ENCODE data around the gene PDE8B. TPM values are rescaled to one million over a fixed set of nuclear protein-coding genes. Genes with fewer than 3 reads are reported as not detected.

The PDE8B gene
- total RNA-seq, 1 donor from 2014 or later = 0.18 TPM

- Histone ChIP-seq H3K4me2 (ENCODE audit: low read length) (no peak overlapping the region), H3K79me2 (ENCODE audit: insufficient read depth, low read length) (no peaks in the 10 kb centered on the region), H3K36me3 (ENCODE audit: insufficient read depth, low read length) (no peaks in the 10 kb centered on the region), H2AFZ (ENCODE audit: low read depth, low read length) (no peak overlapping the region), H4K20me1 (ENCODE audit: insufficient read depth, low read length) (no peaks in the 10 kb centered on the region), H3K27me3 (ENCODE audit: insufficient read depth, low read length) (no peaks in the 10 kb centered on the region), H3K9me3 (ENCODE audit: insufficient read depth, low read depth, low read length) (no peaks in the 10 kb centered on the region), H3K4me3 (ENCODE audit: insufficient read depth, low read depth, low read length) (no peak overlapping the region), H3K27ac (ENCODE audit: low read depth, low read length) (no peak overlapping the region), H3K4me1 (ENCODE audit: insufficient read depth, low read length) (peaks cover 7% of the 10 kb centered on the region), H3K9ac (ENCODE audit: low read length) (no peak overlapping the region)
- H3K4me3 Mint-ChIP-seq (ENCODE audit: unreplicated experiment) = no peak overlapping the region
- no peak for DNase-seq (ENCODE audit: low read depth)
- no peak for FAIRE-seq
- H3K4me1 Mint-ChIP-seq (ENCODE audit: low read depth, unreplicated experiment) = no peaks in the 10 kb centered on the region
- H3K27me3 Mint-ChIP-seq (ENCODE audit: low read depth, unreplicated experiment) = peaks cover 20% of the 10 kb centered on the region
- no peaks in the 10 kb centered on the region for H3K9me3 Mint-ChIP-seq (ENCODE audit: unreplicated experiment)
- TF ChIP-seq CTCF (IDR thresholded peaks at IDR 0.05; ENCODE audit: insufficient read depth, low read depth, low read length) = no peak
- no peak for TF ChIP-seq EZH2 (IDR thresholded peaks at IDR 0.05; ENCODE audit: insufficient read depth, low read length)
- H3K27ac Mint-ChIP-seq (ENCODE audit: unreplicated experiment) = no peak overlapping the region
- no peaks in the 10 kb centered on the region for H3K36me3 Mint-ChIP-seq (ENCODE audit: low read depth, unreplicated experiment)
These were observed 67.3 kb downstream of the PDE8B start for GRCh38 chr5:77277759-77278158.

GRCh38 chr5:77280036-77280435 is 69.6 kb downstream of the PDE8B start:
- TF ChIP-seq EZH2 (IDR thresholded peaks at IDR 0.05; ENCODE audit: insufficient read depth, low read length) = no peak
- TF ChIP-seq CTCF (IDR thresholded peaks at IDR 0.05; ENCODE audit: insufficient read depth, low read depth, low read length) = no peak
- H2AFZ ChIP-seq (ENCODE audit: low read depth, low read length) = no peak overlapping the region
- H3K4me3 ChIP-seq (ENCODE audit: insufficient read depth, low read depth, low read length) = no peak overlapping the region
- no peak overlapping the region for H3K27ac ChIP-seq (ENCODE audit: low read depth, low read length)
- no peak overlapping the region for H3K4me2 ChIP-seq (ENCODE audit: low read length)
- no peak overlapping the region for H3K9ac ChIP-seq (ENCODE audit: low read length)
- DNase-seq (ENCODE audit: low read depth) = no peak
- no peak for FAIRE-seq
- H3K9me3 ChIP-seq (ENCODE audit: insufficient read depth, low read depth, low read length) = no peaks in the 10 kb centered on the region
- H3K36me3 ChIP-seq (ENCODE audit: insufficient read depth, low read length) = no peaks in the 10 kb centered on the region
- H3K4me1 ChIP-seq (ENCODE audit: insufficient read depth, low read length) = peaks cover 7% of the 10 kb centered on the region
- H3K27ac Mint-ChIP-seq (ENCODE audit: unreplicated experiment) = no peak overlapping the region
- no peaks in the 10 kb centered on the region for H3K36me3 Mint-ChIP-seq (ENCODE audit: low read depth, unreplicated experiment)
- no peak overlapping the region for H3K4me3 Mint-ChIP-seq (ENCODE audit: unreplicated experiment)
- H3K9me3 Mint-ChIP-seq (ENCODE audit: unreplicated experiment) = no peaks in the 10 kb centered on the region
- no peaks in the 10 kb centered on the region for H3K4me1 Mint-ChIP-seq (ENCODE audit: low read depth, unreplicated experiment)
- no peaks in the 10 kb centered on the region for H3K79me2 ChIP-seq (ENCODE audit: insufficient read depth, low read length)
- H4K20me1 ChIP-seq (ENCODE audit: insufficient read depth, low read length) = no peaks in the 10 kb centered on the region
- H3K27me3 ChIP-seq (ENCODE audit: insufficient read depth, low read length) = no peaks in the 10 kb centered on the region
- peaks cover 20% of the 10 kb centered on the region for H3K27me3 Mint-ChIP-seq (ENCODE audit: low read depth, unreplicated experiment)

- peak overlapping the region; percentile 39 for H3K4me2 ChIP-seq (ENCODE audit: low read length)
- H3K9ac ChIP-seq (ENCODE audit: low read length) = no peak overlapping the region
- TF ChIP-seq EZH2 (IDR thresholded peaks at IDR 0.05; ENCODE audit: insufficient read depth, low read length) = no peak
- TF ChIP-seq CTCF (IDR thresholded peaks at IDR 0.05; ENCODE audit: insufficient read depth, low read depth, low read length) = no peak
- H3K9me3 Mint-ChIP-seq (ENCODE audit: unreplicated experiment) = no peaks in the 10 kb centered on the region
- peaks cover 22% of the 10 kb centered on the region for H3K27me3 Mint-ChIP-seq (ENCODE audit: low read depth, unreplicated experiment)
- H4K20me1 ChIP-seq (ENCODE audit: insufficient read depth, low read length) = no peaks in the 10 kb centered on the region
- no peaks in the 10 kb centered on the region for H3K27me3 ChIP-seq (ENCODE audit: insufficient read depth, low read length)
- H3K4me1 ChIP-seq (ENCODE audit: insufficient read depth, low read length) = peaks cover 7% of the 10 kb centered on the region
- no peaks in the 10 kb centered on the region for H3K79me2 ChIP-seq (ENCODE audit: insufficient read depth, low read length)
- no peaks in the 10 kb centered on the region for H3K36me3 ChIP-seq (ENCODE audit: insufficient read depth, low read length)
- no peaks in the 10 kb centered on the region for H3K9me3 ChIP-seq (ENCODE audit: insufficient read depth, low read depth, low read length)
- H3K27ac ChIP-seq (ENCODE audit: low read depth, low read length) = no peak overlapping the region
- no peaks in the 10 kb centered on the region for H3K4me1 Mint-ChIP-seq (ENCODE audit: low read depth, unreplicated experiment)
- no peaks in the 10 kb centered on the region for H3K36me3 Mint-ChIP-seq (ENCODE audit: low read depth, unreplicated experiment)
- no peak overlapping the region for H3K4me3 ChIP-seq (ENCODE audit: insufficient read depth, low read depth, low read length)
- H2AFZ ChIP-seq (ENCODE audit: low read depth, low read length) = peak overlapping the region; percentile 42
- DNase-seq (ENCODE audit: low read depth) (no peak), FAIRE-seq (no peak)
- H3K27ac Mint-ChIP-seq (ENCODE audit: unreplicated experiment) = no peak overlapping the region
- no peak overlapping the region for H3K4me3 Mint-ChIP-seq (ENCODE audit: unreplicated experiment)
These were observed 71.5 kb downstream of the PDE8B start for GRCh38 chr5:77281969-77282336.
